ENCODE data around the gene EMP1. TPM values are rescaled to one million over a fixed set of nuclear protein-coding genes. Genes with fewer than 3 reads are reported as not detected.

EMP1 gene
- total and polyA plus RNA-seq, 2 of the 13 experiments (the other 11 are each of a cell fraction or from before 2014, with no cell fraction given) = 0.13 to 0.61 TPM

- Histone ChIP-seq H3K4me2 (ENCODE audit: low read depth, low read length) (no peak overlapping the region), H2AFZ (ENCODE audit: low read length) (no peak overlapping the region), H3K4me1 (ENCODE audit: insufficient read depth, low read length) (no peaks in the 10 kb centered on the region; the same call in 1 of the 2 replicates), H3K79me2 (ENCODE audit: insufficient read depth, low read length) (no peaks in the 10 kb centered on the region), H3K9me3 (ENCODE audit: low read length) (no peaks in the 10 kb centered on the region), H3K9ac (ENCODE audit: insufficient read depth, low read depth, low read length) (no peak overlapping the region), H3K4me3 (replicated peaks in 1 of 3; ENCODE audit: insufficient read depth in 1 of 3, low read depth in 2 of 3, low read length in 3 of 3) (no peak overlapping the region), H3K27me3 (ENCODE audit: control insufficient read depth in 1 of 2, insufficient read depth in 2 of 2, low read length in 2 of 2) (no peaks in the 10 kb centered on the region; a peak in 1 of 5 replicates), H3K36me3 (replicated peaks in 1 of 2; ENCODE audit: control insufficient read depth in 1 of 2, insufficient read depth in 2 of 2, low read length in 2 of 2) (no peaks in the 10 kb centered on the region), H4K20me1 (ENCODE audit: insufficient read depth, low read length) (no peaks in the 10 kb centered on the region), H3K27ac (ENCODE audit: extremely low read length, insufficient read depth, low read length) (no peak overlapping the region)
- POLR2A ChIA-PET = no interaction called here
- CTCF ChIA-PET (ENCODE audit: low intra/inter-chr PET ratio, low total read pairs) = no interaction called here
- WGBS (ENCODE audit: low lambda C conversion rate) = 80% methylated on average over 4 of the region's 4 CpGs
- no TSS peak for BruUV-seq (replicated peaks)
- FAIRE-seq (no peak), DNase-seq (ENCODE audit: low spot score) (no peak), ATAC-seq (no peak)
- intact Hi-C loops (cut with micrococcal nuclease; ENCODE audit: unreplicated experiment) = loop anchor here (5.0 kb wide), 1 partner anchor 686 kb away; no protein-coding TSS in a partner anchor
- in situ Hi-C loops (cut with HindIII; ENCODE audit: extremely low pct_ligation_motif_present, low pct_unique_long_range_greater_than_20kb) = no loop called here
- TF ChIP-seq GABPB1 (CRISPR knock-in tag; IDR thresholded peaks at IDR 0.05) (no peak), MTA1 (CRISPR knock-in tag; IDR thresholded peaks at IDR 0.05; ENCODE audit: borderline replicate concordance) (no peak), ZNF281 (CRISPR knock-in tag; IDR thresholded peaks at IDR 0.05; ENCODE audit: borderline replicate concordance) (no peak)
Observed at GRCh38 chr12:13256692-13257045, 60.1 kb downstream of the EMP1 start.

- CTCF ChIA-PET (ENCODE audit: low intra/inter-chr PET ratio, low total read pairs) = no interaction called here
- 0% methylated on average over 3 of the region's 3 CpGs for WGBS (ENCODE audit: low lambda C conversion rate)
- no peaks in the 10 kb centered on the region; the same call in 1 of the 2 replicates for H3K4me1 ChIP-seq (ENCODE audit: insufficient read depth, low read length)
- no peak for ATAC-seq
- no peak overlapping the region for H3K27ac ChIP-seq (ENCODE audit: extremely low read length, insufficient read depth, low read length)
- no peaks in the 10 kb centered on the region; a peak in 1 of 5 replicates for H3K27me3 ChIP-seq (ENCODE audit: control insufficient read depth in 1 of 2, insufficient read depth in 2 of 2, low read length in 2 of 2)
- no peak for DNase-seq (ENCODE audit: low spot score)
- in situ Hi-C loops (cut with HindIII; ENCODE audit: extremely low pct_ligation_motif_present, low pct_unique_long_range_greater_than_20kb) = no loop called here
- POLR2A ChIA-PET = no interaction called here
- H4K20me1 ChIP-seq (ENCODE audit: insufficient read depth, low read length) = no peaks in the 10 kb centered on the region
- no TSS peak for BruUV-seq (replicated peaks)
- FAIRE-seq = no peak
- no peak overlapping the region for H3K4me3 ChIP-seq (replicated peaks in 1 of 3; ENCODE audit: insufficient read depth in 1 of 3, low read depth in 2 of 3, low read length in 3 of 3)
- H3K36me3 ChIP-seq (replicated peaks in 1 of 2; ENCODE audit: control insufficient read depth in 1 of 2, insufficient read depth in 2 of 2, low read length in 2 of 2) = no peaks in the 10 kb centered on the region
- no peak overlapping the region for H2AFZ ChIP-seq (ENCODE audit: low read length)
- H3K9me3 ChIP-seq (ENCODE audit: low read length) = no peaks in the 10 kb centered on the region
- H3K9ac ChIP-seq (ENCODE audit: insufficient read depth, low read depth, low read length) = no peak overlapping the region
- H3K79me2 ChIP-seq (ENCODE audit: insufficient read depth, low read length) = no peaks in the 10 kb centered on the region
- intact Hi-C loops (cut with micrococcal nuclease; ENCODE audit: unreplicated experiment) = loop anchor here (5.0 kb wide), 1 partner anchor 685 kb away; no protein-coding TSS in a partner anchor
- H3K4me2 ChIP-seq (ENCODE audit: low read depth, low read length) = no peak overlapping the region
- TF ChIP-seq ARID3A (IDR thresholded peaks at IDR 0.05; ENCODE audit: low read depth, low read length) (no peak), KLF16 (CRISPR knock-in tag; IDR thresholded peaks at IDR 0.05) (no peak), HOXA3 (CRISPR knock-in tag; IDR thresholded peaks at IDR 0.05) (no peak), ZNF263 (CRISPR knock-in tag; IDR thresholded peaks at IDR 0.05) (no peak), PHF8 (CRISPR knock-in tag; IDR thresholded peaks at IDR 0.05) (no peak), ZNF512B (CRISPR knock-in tag; IDR thresholded peaks at IDR 0.05; ENCODE audit: borderline replicate concordance) (no peak), HDAC1 (CRISPR knock-in tag; IDR thresholded peaks at IDR 0.05) (no peak)
Observed at GRCh38 chr12:13257356-13257875, 60.9 kb downstream of the EMP1 start.

Measured in HepG2 (cell line).